ENCODE measurements around the gene INPP4B.
"Not testable (repeated sequence)": the region's sequence is repeated elsewhere in the genome, so short reads cannot be mapped to it uniquely, and the experiment has no call there.

Gene INPP4B

GRCh38 chr4:142809559-142809958, 36.5 kb downstream of the INPP4B start:
- H3K9me3 Mint-ChIP-seq: no peaks in the 10 kb centered on the region
- no peaks in the 10 kb centered on the region for H3K36me3 Mint-ChIP-seq
- no peaks in the 10 kb centered on the region for H3K27me3 Mint-ChIP-seq
- no peaks in the 10 kb centered on the region for H3K4me1 Mint-ChIP-seq
- ATAC-seq: no peak
- no peak overlapping the region for H3K4me3 Mint-ChIP-seq
- H3K27ac Mint-ChIP-seq: no peak overlapping the region

GRCh38 chr4:142803879-142804278, 42.2 kb downstream of the INPP4B start:
- H3K9me3 Mint-ChIP-seq, H3K27me3 Mint-ChIP-seq, H3K36me3 Mint-ChIP-seq, ATAC-seq, H3K4me3 Mint-ChIP-seq, H3K4me1 Mint-ChIP-seq, H3K27ac Mint-ChIP-seq: not testable (repeated sequence)

- Mint-ChIP-seq H3K27me3 (no peaks in the 10 kb centered on the region), H3K27ac (no peak overlapping the region), H3K9me3 (no peaks in the 10 kb centered on the region), H3K4me3 (no peak overlapping the region), H3K4me1 (no peaks in the 10 kb centered on the region), H3K36me3 (no peaks in the 10 kb centered on the region)
- no peak for ATAC-seq
These were observed 44.1 kb downstream of the INPP4B start for GRCh38 chr4:142801966-142802365.

GRCh38 chr4:142781114-142781513, 65.0 kb downstream of the INPP4B start:
- Mint-ChIP-seq H3K4me3 (no peak overlapping the region), H3K4me1 (no peaks in the 10 kb centered on the region), H3K27me3 (no peaks in the 10 kb centered on the region), H3K9me3 (no peaks in the 10 kb centered on the region), H3K27ac (no peak overlapping the region), H3K36me3 (no peaks in the 10 kb centered on the region)
- ATAC-seq: no peak

GRCh38 chr4:142778900-142779299, 67.2 kb downstream of the INPP4B start:
- Mint-ChIP-seq H3K9me3 (no peaks in the 10 kb centered on the region), H3K27me3 (no peaks in the 10 kb centered on the region), H3K36me3 (no peaks in the 10 kb centered on the region), H3K27ac (no peak overlapping the region), H3K4me3 (no peak overlapping the region), H3K4me1 (no peaks in the 10 kb centered on the region)
- ATAC-seq: no peak

- Mint-ChIP-seq H3K9me3 (no peaks in the 10 kb centered on the region), H3K27me3 (no peaks in the 10 kb centered on the region), H3K4me3 (no peak overlapping the region), H3K27ac (no peak overlapping the region), H3K4me1 (no peaks in the 10 kb centered on the region), H3K36me3 (no peaks in the 10 kb centered on the region)
- no peak for ATAC-seq
These were observed 67.7 kb downstream of the INPP4B start for GRCh38 chr4:142778430-142778829.

GRCh38 chr4:142777045-142777743, 68.9 kb downstream of the INPP4B start:
- H3K27ac Mint-ChIP-seq: no peak overlapping the region
- no peak for ATAC-seq
- H3K4me3 Mint-ChIP-seq: no peak overlapping the region
- no peaks in the 10 kb centered on the region for H3K27me3 Mint-ChIP-seq
- no peaks in the 10 kb centered on the region for H3K36me3 Mint-ChIP-seq
- no peaks in the 10 kb centered on the region for H3K4me1 Mint-ChIP-seq
- H3K9me3 Mint-ChIP-seq: peaks cover 3% of the 10 kb centered on the region

- Mint-ChIP-seq H3K4me1 (no peaks in the 10 kb centered on the region), H3K27ac (no peak overlapping the region), H3K4me3 (no peak overlapping the region), H3K9me3 (peaks cover 5% of the 10 kb centered on the region), H3K36me3 (no peaks in the 10 kb centered on the region), H3K27me3 (no peaks in the 10 kb centered on the region)
- no peak for ATAC-seq
These were observed 70.1 kb downstream of the INPP4B start for GRCh38 chr4:142776026-142776425.

- Mint-ChIP-seq H3K27ac (no peak overlapping the region), H3K27me3 (no peaks in the 10 kb centered on the region), H3K9me3 (peaks cover 5% of the 10 kb centered on the region), H3K36me3 (no peaks in the 10 kb centered on the region), H3K4me1 (no peaks in the 10 kb centered on the region), H3K4me3 (no peak overlapping the region)
- ATAC-seq: no peak
These were observed 72.6 kb downstream of the INPP4B start for GRCh38 chr4:142773505-142773904.

- H3K27ac Mint-ChIP-seq: no peak overlapping the region
- no peaks in the 10 kb centered on the region for H3K4me1 Mint-ChIP-seq
- ATAC-seq: no peak
- H3K27me3 Mint-ChIP-seq: no peaks in the 10 kb centered on the region
- no peaks in the 10 kb centered on the region for H3K9me3 Mint-ChIP-seq
- no peak overlapping the region for H3K4me3 Mint-ChIP-seq
- H3K36me3 Mint-ChIP-seq: no peaks in the 10 kb centered on the region
These were observed 83.8 kb downstream of the INPP4B start for GRCh38 chr4:142762280-142762679.

GRCh38 chr4:142752202-142752786, 93.8 kb downstream of the INPP4B start:
- H3K27ac Mint-ChIP-seq: no peak overlapping the region
- H3K4me1 Mint-ChIP-seq: no peaks in the 10 kb centered on the region
- H3K27me3 Mint-ChIP-seq: no peaks in the 10 kb centered on the region
- no peaks in the 10 kb centered on the region for H3K9me3 Mint-ChIP-seq
- ATAC-seq: no peak
- no peak overlapping the region for H3K4me3 Mint-ChIP-seq
- H3K36me3 Mint-ChIP-seq: no peaks in the 10 kb centered on the region

- ATAC-seq: no peak
- Mint-ChIP-seq H3K27me3 (no peaks in the 10 kb centered on the region), H3K9me3 (peaks cover 15% of the 10 kb centered on the region), H3K36me3 (no peaks in the 10 kb centered on the region), H3K4me3 (no peak overlapping the region), H3K4me1 (no peaks in the 10 kb centered on the region), H3K27ac (no peak overlapping the region)
These were observed 102.8 kb downstream of the INPP4B start for GRCh38 chr4:142743121-142743825.

GRCh38 chr4:142741995-142742394, 104.1 kb downstream of the INPP4B start:
- no peaks in the 10 kb centered on the region for H3K36me3 Mint-ChIP-seq
- no peak for ATAC-seq
- no peak overlapping the region for H3K4me3 Mint-ChIP-seq
- H3K9me3 Mint-ChIP-seq: peaks cover 15% of the 10 kb centered on the region
- H3K4me1 Mint-ChIP-seq: no peaks in the 10 kb centered on the region
- H3K27ac Mint-ChIP-seq: no peak overlapping the region
- no peaks in the 10 kb centered on the region for H3K27me3 Mint-ChIP-seq

- Mint-ChIP-seq H3K27ac (no peak overlapping the region), H3K36me3 (no peaks in the 10 kb centered on the region), H3K9me3 (no peaks in the 10 kb centered on the region), H3K4me3 (no peak overlapping the region), H3K27me3 (no peaks in the 10 kb centered on the region), H3K4me1 (no peaks in the 10 kb centered on the region)
- no peak for ATAC-seq
These were observed 117.9 kb downstream of the INPP4B start for GRCh38 chr4:142728233-142728632.

GRCh38 chr4:142727149-142727548, 119.0 kb downstream of the INPP4B start:
- no peaks in the 10 kb centered on the region for H3K9me3 Mint-ChIP-seq
- H3K27me3 Mint-ChIP-seq: no peaks in the 10 kb centered on the region
- no peak overlapping the region for H3K4me3 Mint-ChIP-seq
- no peak for ATAC-seq
- no peak overlapping the region for H3K27ac Mint-ChIP-seq
- H3K36me3 Mint-ChIP-seq: no peaks in the 10 kb centered on the region
- H3K4me1 Mint-ChIP-seq: no peaks in the 10 kb centered on the region

GRCh38 chr4:142725886-142726285, 120.2 kb downstream of the INPP4B start:
- no peak overlapping the region for H3K27ac Mint-ChIP-seq
- no peaks in the 10 kb centered on the region for H3K4me1 Mint-ChIP-seq
- no peaks in the 10 kb centered on the region for H3K27me3 Mint-ChIP-seq
- ATAC-seq: no peak
- no peak overlapping the region for H3K4me3 Mint-ChIP-seq
- H3K9me3 Mint-ChIP-seq: no peaks in the 10 kb centered on the region
- no peaks in the 10 kb centered on the region for H3K36me3 Mint-ChIP-seq

All from stimulated activated memory B cell treated with anti-CD40 and anti-IgM and Interleukin-4, amounts not matched to agents 10 μg/mL and 1 μg/mL and 100 μg/mL, for 72 hours (primary cell).